K562 (cell line): Measurements from ENCODE around the gene ECSIT. TPM values are rescaled to one million over a fixed set of nuclear protein-coding genes. Genes with fewer than 3 reads are reported as not detected.

Experiments
- DMBX1 ChIP-seq: fragments of 250-450 bp; sonication (Bioruptor Pico); IDR thresholded peaks from 2 replicates; pipeline ENCODE4 v1.8.0; 2022; ENCODE audit warnings: inconsistent platforms, mild to moderate bottlenecking, moderate library complexity, borderline replicate concordance
- EHMT2 ChIP-seq: fragments of 450-650 bp; IDR thresholded peaks from 2 replicates; pipeline ENCODE4 v1.6.1; 2018; ENCODE audit warnings: antibody characterized with exemption
- ETV6 ChIP-seq, 3 experiments: fragments of 150-350 bp in 1 of 3; sonication (generic) in 1 of 3; formaldehyde crosslinking in 1 of 3; IDR thresholded peaks; 2 replicates each; pipeline versions ENCODE4 v1.6.1 to v1.8.0; 2014 to 2022; ENCODE audit warnings: borderline replicate concordance in 2 of 3, low read depth in 2 of 3, antibody characterized with exemption in 1 of 3, low read length in 1 of 3, mild to moderate bottlenecking in 1 of 3, missing genetic modification reagents in 1 of 3
- FOXA3 ChIP-seq, 2 experiments: fragments of 450-650 bp in 1 of 2; sonication (generic) in 1 of 2; formaldehyde crosslinking; IDR thresholded peaks in 1 of 2; conservative IDR thresholded peaks in 1 of 2; 2 replicates each; pipeline versions ENCODE4 v1.4.0 to v1.8.0; 2020 to 2022; ENCODE audit warnings: mild to moderate bottlenecking in 2 of 2, missing genetic modification reagents in 1 of 2
- SETDB1 ChIP-seq: IDR thresholded peaks from one replicate; pipeline ENCODE4 v1.6.1; 2012; ENCODE audit warnings: low read length, control low read depth, inconsistent platforms
- SMARCE1 ChIP-seq: fragments of 450-650 bp; IDR thresholded peaks from 2 replicates; pipeline ENCODE4 v1.7.1; 2016; ENCODE audit warnings: mild to moderate bottlenecking
- ZC3H11A ChIP-seq: IDR thresholded peaks from 2 replicates; pipeline ENCODE4 v1.6.1; 2012; ENCODE audit warnings: low read depth, low read length, improper control_type of control experiment
- ZNF217 ChIP-seq: sonication (generic); formaldehyde crosslinking; IDR thresholded peaks from 2 replicates; pipeline ENCODE4 v1.8.0; 2022; ENCODE audit warnings: mild to moderate bottlenecking, missing genetic modification reagents
- polyA plus RNA-seq, 8 experiments: library from polyadenylated mRNA; depleted of rRNA in 4 of 8; stranded (reverse) in 5 of 8; unstranded in 3 of 8; fragments of >200 nt; fragmentation: Nextera tagmentation in 2 of 8; fragmentation: Illumina TruSeq in 1 of 8; extraction: Ambion mirVana in 2 of 8; extraction: Trizol in 1 of 8; gene quantifications; 2 replicates each; pipeline versions ENCODE4 v1.2.1 to v1.2.3, GENCODE V29; 2011 to 2014; ENCODE audit warnings: inconsistent platforms in 1 of 8, missing spikeins in 1 of 8
- total RNA-seq, 7 experiments: library from RNA; depleted of rRNA in 6 of 7; stranded (reverse); fragments of >200 nt in 6 of 7; fragmentation: Illumina TruSeq in 2 of 7; extraction: Trizol in 2 of 7; gene quantifications; 2 replicates each; pipeline versions ENCODE4 v1.2.1 to v1.2.3, GENCODE V29; 2011 to 2021; ENCODE audit warnings: low replicate concordance in 1 of 7
- TF ChIP-seq, protein P1 (sequence below): fragments of 450-650 bp; IDR thresholded peaks from 2 replicates; pipeline ENCODE4 v1.6.1; 2016; ENCODE audit warnings: low read depth
- TF ChIP-seq, protein P2 (sequence below), 2 experiments: fragments of 200-800 bp in 1 of 2; sonication (Bioruptor generic) in 1 of 2; sonication (generic) in 1 of 2; formaldehyde crosslinking in 1 of 2; IDR thresholded peaks in 1 of 2; conservative IDR thresholded peaks in 1 of 2; 2 replicates each; pipeline versions ENCODE4 v1.5.0 to v1.6.1; 2016 to 2020; ENCODE audit warnings: missing compliant biosample characterization in 1 of 2, missing genetic modification characterization in 1 of 2, missing genetic modification reagents in 1 of 2
- TF ChIP-seq, protein P3 (sequence below): fragments of 450-650 bp; IDR thresholded peaks from 2 replicates; pipeline ENCODE4 v1.6.1; 2016; ENCODE audit warnings: low read depth, mild to moderate bottlenecking, moderate library complexity
- TF ChIP-seq, protein P4 (sequence below): fragments of 200-400 bp; formaldehyde crosslinking; IDR thresholded peaks from 2 replicates; pipeline ENCODE4 v1.6.1; 2017; ENCODE audit warnings: mild to moderate bottlenecking, low read depth, low read length, moderate library complexity

ECSIT gene
- total and polyA plus RNA-seq, 9 of the 15 experiments (the other 6 are each of a cell fraction or from before 2014, with no cell fraction given) = 1.1 to 82.5 (median 43.9) TPM

DNA sequence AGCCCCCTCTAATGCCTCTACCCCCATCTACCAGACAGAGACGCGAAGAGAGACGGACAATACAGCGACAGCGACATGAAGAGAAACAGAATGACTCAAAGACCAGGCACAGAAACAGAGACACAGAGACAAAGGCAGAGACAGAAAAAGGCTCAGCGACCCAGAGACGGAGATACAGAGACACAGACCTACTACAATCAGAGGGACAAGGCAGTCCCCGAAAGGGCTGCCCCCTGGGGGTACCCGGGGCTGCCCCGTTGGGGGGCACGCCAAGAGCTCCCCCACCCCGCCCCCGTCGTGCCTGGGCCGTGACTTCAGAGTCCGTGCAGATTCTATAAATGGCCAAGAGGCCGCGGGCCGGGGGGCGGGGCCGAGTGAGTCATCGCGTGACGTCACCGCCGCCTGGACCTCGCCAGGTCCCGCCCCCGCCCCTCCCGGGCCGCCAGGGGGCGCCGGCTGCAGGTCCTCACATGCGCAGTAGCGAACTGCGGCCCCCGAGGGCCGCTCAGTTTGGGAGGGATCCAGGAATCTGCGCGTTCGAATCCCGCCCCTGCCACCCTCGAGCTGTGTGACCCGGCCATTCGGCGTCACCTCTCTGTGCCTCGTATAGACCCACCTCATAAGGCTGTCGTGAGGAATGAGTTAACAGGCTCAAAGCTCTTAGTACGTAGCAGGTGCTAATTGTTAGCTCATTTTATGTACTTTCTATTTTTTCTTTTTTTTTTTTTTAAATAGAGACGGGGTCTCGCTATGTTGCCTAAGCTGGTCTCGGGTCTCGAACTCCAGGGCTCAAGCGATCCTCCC lies 7.1 kb upstream of the ECSIT start (continued):
- TF ChIP-seq, protein P1, sequence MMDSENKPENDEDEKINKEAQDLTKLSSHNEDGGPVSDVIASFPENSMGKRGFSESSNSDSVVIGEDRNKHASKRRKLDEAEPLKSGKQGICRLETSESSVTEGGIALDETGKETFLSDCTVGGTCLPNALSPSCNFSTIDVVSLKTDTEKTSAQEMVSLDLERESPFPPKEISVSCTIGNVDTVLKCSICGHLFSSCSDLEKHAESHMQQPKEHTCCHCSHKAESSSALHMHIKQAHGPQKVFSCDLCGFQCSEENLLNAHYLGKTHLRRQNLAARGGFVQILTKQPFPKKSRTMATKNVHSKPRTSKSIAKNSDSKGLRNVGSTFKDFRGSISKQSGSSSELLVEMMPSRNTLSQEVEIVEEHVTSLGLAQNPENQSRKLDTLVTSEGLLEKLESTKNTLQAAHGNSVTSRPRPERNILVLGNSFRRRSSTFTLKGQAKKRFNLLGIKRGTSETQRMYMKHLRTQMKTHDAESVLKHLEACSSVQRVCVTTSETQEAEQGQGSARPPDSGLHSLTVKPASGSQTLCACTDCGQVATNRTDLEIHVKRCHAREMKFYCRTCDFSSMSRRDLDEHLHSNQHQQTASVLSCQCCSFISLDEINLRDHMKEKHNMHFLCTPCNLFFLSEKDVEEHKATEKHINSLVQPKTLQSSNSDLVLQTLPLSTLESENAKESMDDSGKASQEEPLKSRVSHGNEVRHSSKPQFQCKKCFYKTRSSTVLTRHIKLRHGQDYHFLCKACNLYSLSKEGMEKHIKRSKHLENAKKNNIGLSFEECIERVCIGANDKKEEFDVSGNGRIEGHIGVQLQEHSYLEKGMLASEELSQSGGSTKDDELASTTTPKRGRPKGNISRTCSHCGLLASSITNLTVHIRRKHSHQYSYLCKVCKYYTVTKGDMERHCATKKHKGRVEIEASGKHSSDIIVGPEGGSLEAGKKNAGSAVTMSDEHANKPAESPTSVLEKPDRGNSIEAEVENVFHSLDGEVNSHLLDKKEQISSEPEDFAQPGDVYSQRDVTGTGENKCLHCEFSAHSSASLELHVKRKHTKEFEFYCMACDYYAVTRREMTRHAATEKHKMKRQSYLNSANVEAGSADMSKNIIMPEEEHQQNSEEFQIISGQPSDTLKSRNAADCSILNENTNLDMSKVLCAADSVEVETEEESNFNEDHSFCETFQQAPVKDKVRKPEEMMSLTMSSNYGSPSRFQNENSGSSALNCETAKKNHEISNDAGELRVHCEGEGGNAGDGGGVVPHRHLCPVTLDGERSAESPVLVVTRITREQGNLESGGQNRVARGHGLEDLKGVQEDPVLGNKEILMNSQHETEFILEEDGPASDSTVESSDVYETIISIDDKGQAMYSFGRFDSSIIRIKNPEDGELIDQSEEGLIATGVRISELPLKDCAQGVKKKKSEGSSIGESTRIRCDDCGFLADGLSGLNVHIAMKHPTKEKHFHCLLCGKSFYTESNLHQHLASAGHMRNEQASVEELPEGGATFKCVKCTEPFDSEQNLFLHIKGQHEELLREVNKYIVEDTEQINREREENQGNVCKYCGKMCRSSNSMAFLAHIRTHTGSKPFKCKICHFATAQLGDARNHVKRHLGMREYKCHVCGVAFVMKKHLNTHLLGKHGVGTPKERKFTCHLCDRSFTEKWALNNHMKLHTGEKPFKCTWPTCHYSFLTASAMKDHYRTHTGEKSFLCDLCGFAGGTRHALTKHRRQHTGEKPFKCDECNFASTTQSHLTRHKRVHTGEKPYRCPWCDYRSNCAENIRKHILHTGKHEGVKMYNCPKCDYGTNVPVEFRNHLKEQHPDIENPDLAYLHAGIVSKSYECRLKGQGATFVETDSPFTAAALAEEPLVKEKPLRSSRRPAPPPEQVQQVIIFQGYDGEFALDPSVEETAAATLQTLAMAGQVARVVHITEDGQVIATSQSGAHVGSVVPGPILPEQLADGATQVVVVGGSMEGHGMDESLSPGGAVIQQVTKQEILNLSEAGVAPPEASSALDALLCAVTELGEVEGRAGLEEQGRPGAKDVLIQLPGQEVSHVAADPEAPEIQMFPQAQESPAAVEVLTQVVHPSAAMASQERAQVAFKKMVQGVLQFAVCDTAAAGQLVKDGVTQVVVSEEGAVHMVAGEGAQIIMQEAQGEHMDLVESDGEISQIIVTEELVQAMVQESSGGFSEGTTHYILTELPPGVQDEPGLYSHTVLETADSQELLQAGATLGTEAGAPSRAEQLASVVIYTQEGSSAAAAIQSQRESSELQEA = no peak
- TF ChIP-seq, protein P2, sequence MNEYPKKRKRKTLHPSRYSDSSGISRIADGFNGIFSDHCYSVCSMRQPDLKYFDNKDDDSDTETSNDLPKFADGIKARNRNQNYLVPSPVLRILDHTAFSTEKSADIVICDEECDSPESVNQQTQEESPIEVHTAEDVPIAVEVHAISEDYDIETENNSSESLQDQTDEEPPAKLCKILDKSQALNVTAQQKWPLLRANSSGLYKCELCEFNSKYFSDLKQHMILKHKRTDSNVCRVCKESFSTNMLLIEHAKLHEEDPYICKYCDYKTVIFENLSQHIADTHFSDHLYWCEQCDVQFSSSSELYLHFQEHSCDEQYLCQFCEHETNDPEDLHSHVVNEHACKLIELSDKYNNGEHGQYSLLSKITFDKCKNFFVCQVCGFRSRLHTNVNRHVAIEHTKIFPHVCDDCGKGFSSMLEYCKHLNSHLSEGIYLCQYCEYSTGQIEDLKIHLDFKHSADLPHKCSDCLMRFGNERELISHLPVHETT (CRISPR knock-in tag; conservative IDR thresholded peaks at IDR 0.05 in 1 of 2, IDR thresholded peaks at IDR 0.05 in 1 of 2) = no peak
- TF ChIP-seq, protein P3, sequence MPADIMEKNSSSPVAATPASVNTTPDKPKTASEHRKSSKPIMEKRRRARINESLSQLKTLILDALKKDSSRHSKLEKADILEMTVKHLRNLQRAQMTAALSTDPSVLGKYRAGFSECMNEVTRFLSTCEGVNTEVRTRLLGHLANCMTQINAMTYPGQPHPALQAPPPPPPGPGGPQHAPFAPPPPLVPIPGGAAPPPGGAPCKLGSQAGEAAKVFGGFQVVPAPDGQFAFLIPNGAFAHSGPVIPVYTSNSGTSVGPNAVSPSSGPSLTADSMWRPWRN = no peak
- TF ChIP-seq, protein P4, sequence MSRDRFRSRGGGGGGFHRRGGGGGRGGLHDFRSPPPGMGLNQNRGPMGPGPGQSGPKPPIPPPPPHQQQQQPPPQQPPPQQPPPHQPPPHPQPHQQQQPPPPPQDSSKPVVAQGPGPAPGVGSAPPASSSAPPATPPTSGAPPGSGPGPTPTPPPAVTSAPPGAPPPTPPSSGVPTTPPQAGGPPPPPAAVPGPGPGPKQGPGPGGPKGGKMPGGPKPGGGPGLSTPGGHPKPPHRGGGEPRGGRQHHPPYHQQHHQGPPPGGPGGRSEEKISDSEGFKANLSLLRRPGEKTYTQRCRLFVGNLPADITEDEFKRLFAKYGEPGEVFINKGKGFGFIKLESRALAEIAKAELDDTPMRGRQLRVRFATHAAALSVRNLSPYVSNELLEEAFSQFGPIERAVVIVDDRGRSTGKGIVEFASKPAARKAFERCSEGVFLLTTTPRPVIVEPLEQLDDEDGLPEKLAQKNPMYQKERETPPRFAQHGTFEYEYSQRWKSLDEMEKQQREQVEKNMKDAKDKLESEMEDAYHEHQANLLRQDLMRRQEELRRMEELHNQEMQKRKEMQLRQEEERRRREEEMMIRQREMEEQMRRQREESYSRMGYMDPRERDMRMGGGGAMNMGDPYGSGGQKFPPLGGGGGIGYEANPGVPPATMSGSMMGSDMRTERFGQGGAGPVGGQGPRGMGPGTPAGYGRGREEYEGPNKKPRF = no peak
- no peak for TF ChIP-seq ETV6 (IDR thresholded peaks at IDR 0.05; ENCODE audit: borderline replicate concordance in 1 of 2, low read depth in 2 of 2, low read length in 1 of 2)
- TF ChIP-seq ETV6 (CRISPR knock-in tag; IDR thresholded peaks at IDR 0.05; ENCODE audit: borderline replicate concordance) = no peak
- peak; percentile 78; the same call in 1 of the 2 replicates for TF ChIP-seq DMBX1 (CRISPR knock-in tag)
- TF ChIP-seq ZC3H11A = 0 out of 2 replicates have a peak, but pooled peaks have one; percentile 35
- TF ChIP-seq EHMT2 = no peak
- no peak for TF ChIP-seq ZNF217 (CRISPR knock-in tag)
- TF ChIP-seq SETDB1 = no peak
- TF ChIP-seq FOXA3 (CRISPR knock-in tag; conservative IDR thresholded peaks at IDR 0.05 in 1 of 2, IDR thresholded peaks at IDR 0.05 in 1 of 2) = no peak
- TF ChIP-seq SMARCE1 = peak; percentile 57; the same call in 1 of the 2 replicates
